ENCODE data around the gene CAGE1. TPM values are rescaled to one million over a fixed set of nuclear protein-coding genes. Genes with fewer than 3 reads are reported as not detected.
A peak's percentile ranks its signal among the peaks of the same experiment; 100 is the strongest.
"Not testable (repeated sequence)": the region's sequence is repeated elsewhere in the genome, so short reads cannot be mapped to it uniquely, and the experiment has no call there.

Gene CAGE1
- total RNA-seq, 1 donor from 2014 or later: not detected

DNA sequence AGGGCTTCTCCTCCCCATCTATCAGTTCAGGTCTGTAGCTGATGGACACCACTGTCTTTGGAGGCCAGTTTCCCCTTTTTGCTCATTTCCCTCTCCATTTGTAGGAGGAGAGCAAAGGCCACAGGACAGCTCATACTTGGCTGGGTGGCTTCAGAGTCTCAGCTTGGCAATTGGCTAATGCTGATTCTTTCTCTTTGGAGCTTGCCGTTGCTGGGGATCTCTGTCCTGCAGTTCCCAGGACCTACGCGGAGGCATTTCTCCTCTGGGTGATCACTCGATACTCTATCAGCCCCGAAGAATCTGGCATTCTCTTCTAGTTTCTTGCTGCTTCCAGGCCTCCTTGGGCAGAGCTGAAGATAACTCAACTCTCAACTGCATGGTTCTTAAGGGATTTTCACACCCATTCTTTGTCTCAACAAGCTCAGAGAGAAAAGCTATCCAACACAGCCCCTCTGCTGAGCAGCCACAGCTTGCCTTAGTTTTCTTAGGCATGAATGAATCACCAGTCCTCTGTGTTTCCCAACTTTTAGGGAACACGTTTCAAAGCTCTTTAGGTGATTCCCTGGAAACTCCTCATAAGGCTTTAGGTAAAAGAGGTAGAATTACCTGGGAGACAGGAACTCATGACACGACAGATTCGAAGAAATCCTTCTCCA lies 57.3 kb downstream of the CAGE1 start:
- H3K27me3 ChIP-seq (ENCODE audit: control insufficient read depth, insufficient read depth, low read length): no peaks in the 10 kb centered on the region
- FAIRE-seq (no peak), DNase-seq (ENCODE audit: low read depth) (peak; percentile 96)
- TF ChIP-seq, protein P1, sequence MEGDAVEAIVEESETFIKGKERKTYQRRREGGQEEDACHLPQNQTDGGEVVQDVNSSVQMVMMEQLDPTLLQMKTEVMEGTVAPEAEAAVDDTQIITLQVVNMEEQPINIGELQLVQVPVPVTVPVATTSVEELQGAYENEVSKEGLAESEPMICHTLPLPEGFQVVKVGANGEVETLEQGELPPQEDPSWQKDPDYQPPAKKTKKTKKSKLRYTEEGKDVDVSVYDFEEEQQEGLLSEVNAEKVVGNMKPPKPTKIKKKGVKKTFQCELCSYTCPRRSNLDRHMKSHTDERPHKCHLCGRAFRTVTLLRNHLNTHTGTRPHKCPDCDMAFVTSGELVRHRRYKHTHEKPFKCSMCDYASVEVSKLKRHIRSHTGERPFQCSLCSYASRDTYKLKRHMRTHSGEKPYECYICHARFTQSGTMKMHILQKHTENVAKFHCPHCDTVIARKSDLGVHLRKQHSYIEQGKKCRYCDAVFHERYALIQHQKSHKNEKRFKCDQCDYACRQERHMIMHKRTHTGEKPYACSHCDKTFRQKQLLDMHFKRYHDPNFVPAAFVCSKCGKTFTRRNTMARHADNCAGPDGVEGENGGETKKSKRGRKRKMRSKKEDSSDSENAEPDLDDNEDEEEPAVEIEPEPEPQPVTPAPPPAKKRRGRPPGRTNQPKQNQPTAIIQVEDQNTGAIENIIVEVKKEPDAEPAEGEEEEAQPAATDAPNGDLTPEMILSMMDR (IDR thresholded peaks at IDR 0.05; ENCODE audit: insufficient read depth, low read length, severe bottlenecking): no peak
- H3K4me3 ChIP-seq (ENCODE audit: low read depth, low read length): no peak overlapping the region
- no peaks in the 10 kb centered on the region for H3K36me3 ChIP-seq (ENCODE audit: control insufficient read depth, insufficient read depth, low read length)

DNA sequence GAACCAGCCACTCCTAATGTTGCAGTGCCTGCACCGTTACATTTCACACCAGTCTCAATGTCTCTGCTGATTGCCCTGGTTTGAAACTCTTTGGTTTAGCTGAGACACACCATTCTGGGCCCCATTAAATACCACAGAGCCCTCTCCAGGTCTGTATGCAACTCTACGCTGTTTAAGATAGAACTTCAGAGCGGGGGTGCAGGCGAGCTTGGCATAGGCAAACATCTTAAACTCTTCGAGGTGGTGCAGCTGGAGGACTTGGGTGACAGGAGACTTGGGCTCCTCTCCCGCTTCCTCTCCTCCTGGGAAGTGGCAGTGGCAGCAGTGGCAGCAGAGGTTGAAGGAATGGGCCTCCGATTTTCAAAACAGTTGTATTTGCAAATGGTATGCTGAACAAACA lies 58.1 kb downstream of the CAGE1 start:
- FAIRE-seq (no peak), DNase-seq (ENCODE audit: low read depth) (no peak)
- H3K4me3 ChIP-seq (ENCODE audit: low read depth, low read length): no peak overlapping the region
- TF ChIP-seq, protein P1 (IDR thresholded peaks at IDR 0.05; ENCODE audit: insufficient read depth, low read length, severe bottlenecking): no peak
- H3K27me3 ChIP-seq (ENCODE audit: control insufficient read depth, insufficient read depth, low read length): no peaks in the 10 kb centered on the region
- H3K36me3 ChIP-seq (ENCODE audit: control insufficient read depth, insufficient read depth, low read length): no peaks in the 10 kb centered on the region

DNA sequence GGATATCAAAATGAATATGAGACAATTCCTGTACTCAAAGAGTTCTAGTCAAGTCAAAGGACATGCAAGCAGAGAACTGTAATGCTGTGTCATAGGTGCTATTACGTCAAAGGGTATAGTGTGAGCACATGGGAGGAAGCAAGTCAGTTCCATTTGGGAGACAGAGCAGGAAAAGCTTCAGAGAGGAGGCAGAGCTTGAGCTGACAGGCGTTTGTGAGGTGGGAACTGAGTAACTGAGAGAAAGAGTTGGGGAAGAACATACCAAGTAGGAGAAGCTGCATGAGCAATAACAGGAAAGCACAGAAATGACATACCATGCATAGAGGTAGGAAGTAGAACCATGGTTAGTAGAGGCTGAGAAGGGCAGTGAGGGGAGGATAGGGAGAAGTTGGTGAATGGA lies 61.3 kb downstream of the CAGE1 start:
- FAIRE-seq (no peak), DNase-seq (ENCODE audit: low read depth) (peak; percentile 44)
- TF ChIP-seq, protein P1 (IDR thresholded peaks at IDR 0.05; ENCODE audit: insufficient read depth, low read length, severe bottlenecking): no peak
- H3K4me3 ChIP-seq (ENCODE audit: low read depth, low read length): no peak overlapping the region
- no peaks in the 10 kb centered on the region for H3K36me3 ChIP-seq (ENCODE audit: control insufficient read depth, insufficient read depth, low read length)
- no peaks in the 10 kb centered on the region for H3K27me3 ChIP-seq (ENCODE audit: control insufficient read depth, insufficient read depth, low read length)

DNA sequence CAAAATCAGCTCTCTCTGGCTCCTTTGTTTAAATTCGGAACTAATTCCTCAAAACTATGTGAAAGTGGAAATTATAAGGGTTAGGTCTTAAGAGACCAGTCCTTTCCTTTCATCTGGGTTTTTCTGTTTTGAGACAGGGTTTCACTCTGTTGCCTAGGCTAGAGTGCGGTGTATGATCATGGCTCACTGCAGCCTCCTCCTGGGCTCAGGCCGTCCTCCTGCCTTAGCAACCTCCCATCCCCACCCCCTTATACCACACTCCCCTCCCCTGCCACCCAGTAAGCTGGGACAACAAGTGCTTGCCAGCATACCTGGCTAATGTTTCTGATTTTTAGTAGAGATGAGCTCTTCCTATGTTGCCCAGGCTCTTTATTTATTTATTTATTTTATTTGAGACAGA lies 63.8 kb downstream of the CAGE1 start:
- Histone ChIP-seq H3K4me3 (ENCODE audit: low read depth, low read length) (no peak overlapping the region), H3K27me3 (ENCODE audit: control insufficient read depth, insufficient read depth, low read length) (no peaks in the 10 kb centered on the region), H3K36me3 (ENCODE audit: control insufficient read depth, insufficient read depth, low read length) (no peaks in the 10 kb centered on the region)
- DNase-seq (ENCODE audit: low read depth) (no peak), FAIRE-seq (no peak)
- TF ChIP-seq, protein P1 (IDR thresholded peaks at IDR 0.05; ENCODE audit: insufficient read depth, low read length, severe bottlenecking): no peak

DNA sequence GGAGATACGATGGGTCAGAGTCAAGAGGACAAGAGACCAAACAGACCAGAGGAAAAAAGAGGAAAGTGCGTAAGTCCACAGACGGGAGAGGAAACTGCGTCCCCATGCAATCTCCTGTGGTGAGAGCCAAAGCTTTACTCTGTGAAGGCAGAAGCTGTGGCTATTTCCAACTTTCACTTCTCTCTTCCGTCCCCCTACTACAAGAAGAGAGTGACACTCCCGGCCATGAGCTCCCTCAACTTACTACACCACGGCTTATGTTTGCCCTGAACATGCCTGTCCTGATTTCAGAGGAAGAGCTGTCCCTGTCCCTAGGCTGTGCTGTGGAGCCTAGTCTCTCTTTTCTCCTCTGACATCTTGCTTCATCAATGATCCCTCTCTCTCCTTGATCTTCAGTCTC lies 65.0 kb downstream of the CAGE1 start:
- DNase-seq (ENCODE audit: low read depth) (no peak), FAIRE-seq (peak; percentile 32)
- TF ChIP-seq, protein P1 (IDR thresholded peaks at IDR 0.05; ENCODE audit: insufficient read depth, low read length, severe bottlenecking): no peak
- no peaks in the 10 kb centered on the region for H3K36me3 ChIP-seq (ENCODE audit: control insufficient read depth, insufficient read depth, low read length)
- no peaks in the 10 kb centered on the region for H3K27me3 ChIP-seq (ENCODE audit: control insufficient read depth, insufficient read depth, low read length)
- H3K4me3 ChIP-seq (ENCODE audit: low read depth, low read length): no peak overlapping the region

DNA sequence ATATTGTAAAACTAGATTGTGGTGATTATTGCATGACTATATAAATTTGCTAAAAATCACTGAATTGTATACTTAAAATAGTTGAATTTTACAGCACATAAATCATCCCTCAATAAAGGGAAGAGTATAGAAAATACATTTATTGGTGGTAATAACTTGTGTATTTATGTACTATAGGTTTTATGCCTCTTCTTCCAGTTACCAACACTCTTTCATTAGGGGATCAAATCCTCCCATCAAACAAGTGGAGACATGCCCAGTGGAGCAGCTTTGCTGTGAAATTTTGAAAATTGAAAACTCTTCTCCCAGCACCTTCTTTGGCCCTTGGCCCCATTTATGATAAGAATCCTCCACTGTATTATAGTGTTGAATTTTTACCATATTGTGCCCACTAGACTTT lies 66.5 kb downstream of the CAGE1 start:
- FAIRE-seq: no peak
- Histone ChIP-seq H3K4me3 (ENCODE audit: low read depth, low read length) (no peak overlapping the region), H3K36me3 (ENCODE audit: control insufficient read depth, insufficient read depth, low read length) (no peaks in the 10 kb centered on the region), H3K27me3 (ENCODE audit: control insufficient read depth, insufficient read depth, low read length) (no peaks in the 10 kb centered on the region)
- TF ChIP-seq, protein P1 (IDR thresholded peaks at IDR 0.05; ENCODE audit: insufficient read depth, low read length, severe bottlenecking): no peak
- DNase-seq (ENCODE audit: low read depth): peak; percentile 42

DNA sequence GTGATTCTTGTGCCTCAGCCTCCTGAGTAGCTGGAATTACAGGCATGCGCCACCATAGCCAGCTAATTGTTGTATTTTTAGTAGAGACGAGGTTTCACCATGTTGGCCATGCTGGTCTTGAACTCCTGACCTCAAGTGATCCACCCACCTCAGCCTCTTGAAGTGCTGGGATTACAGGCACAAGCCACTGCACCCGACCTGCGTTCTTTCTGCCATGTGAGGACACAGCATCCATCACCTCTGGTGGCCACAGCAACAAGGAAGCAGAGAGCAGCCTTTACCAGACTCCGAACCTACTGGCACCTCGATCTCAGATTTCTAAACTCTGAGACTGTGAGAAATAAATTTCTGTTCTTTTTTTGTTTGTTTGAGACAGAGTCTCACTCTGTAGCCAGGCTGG lies 67.7 kb downstream of the CAGE1 start:
- not testable (repeated sequence) for H3K27me3 ChIP-seq (ENCODE audit: control insufficient read depth, insufficient read depth, low read length); FAIRE-seq; H3K36me3 ChIP-seq (ENCODE audit: control insufficient read depth, insufficient read depth, low read length); H3K4me3 ChIP-seq (ENCODE audit: low read depth, low read length); DNase-seq (ENCODE audit: low read depth)

DNA sequence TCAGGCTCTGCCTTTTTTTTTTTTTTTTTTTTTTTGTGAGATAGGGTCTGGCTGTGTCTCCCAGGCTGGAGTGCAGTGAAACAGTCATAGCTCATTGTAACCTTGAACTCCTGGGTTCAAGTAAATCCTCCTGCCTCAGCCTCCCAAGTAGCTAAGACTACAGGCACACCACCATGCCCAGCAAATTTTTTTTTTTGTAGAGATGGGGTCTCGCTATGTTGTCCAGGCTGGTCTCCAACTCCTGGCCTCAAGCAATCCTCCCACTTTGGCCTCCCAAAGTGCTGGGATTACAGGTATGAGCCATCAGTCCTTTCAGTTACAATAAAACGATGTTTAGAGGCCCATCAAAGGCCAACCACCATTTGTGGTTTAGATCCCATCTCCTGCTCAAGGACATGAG lies 70.1 kb downstream of the CAGE1 start:
- not testable (repeated sequence) for DNase-seq (ENCODE audit: low read depth); FAIRE-seq

More for the DNA sequence above, 70.1 kb downstream of the CAGE1 start:
- H3K4me3 ChIP-seq (ENCODE audit: low read depth, low read length); H3K36me3 ChIP-seq (ENCODE audit: control insufficient read depth, insufficient read depth, low read length); H3K27me3 ChIP-seq (ENCODE audit: control insufficient read depth, insufficient read depth, low read length): not testable (repeated sequence)
